A549 treated with AZD9567 at 1 μM for 4 hours (cell line): ENCODE data around the gene SERPINB10. TPM values are rescaled to one million over a fixed set of nuclear protein-coding genes. Genes with fewer than 3 reads are reported as not detected.

Source experiments
- total RNA-seq: library from RNA; stranded (reverse); fragments of 200-300 nt; extraction: Qiagen RNA extraction; gene quantifications from 5 replicates; pipeline ENCODE4 v1.2.3, GENCODE V29; 2022; ENCODE audit not compliant: insufficient read depth

SERPINB10 gene, protein sequence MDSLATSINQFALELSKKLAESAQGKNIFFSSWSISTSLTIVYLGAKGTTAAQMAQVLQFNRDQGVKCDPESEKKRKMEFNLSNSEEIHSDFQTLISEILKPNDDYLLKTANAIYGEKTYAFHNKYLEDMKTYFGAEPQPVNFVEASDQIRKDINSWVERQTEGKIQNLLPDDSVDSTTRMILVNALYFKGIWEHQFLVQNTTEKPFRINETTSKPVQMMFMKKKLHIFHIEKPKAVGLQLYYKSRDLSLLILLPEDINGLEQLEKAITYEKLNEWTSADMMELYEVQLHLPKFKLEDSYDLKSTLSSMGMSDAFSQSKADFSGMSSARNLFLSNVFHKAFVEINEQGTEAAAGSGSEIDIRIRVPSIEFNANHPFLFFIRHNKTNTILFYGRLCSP
- total RNA-seq, result not detected in 5 replicates

GRCh38 chr18:63907664-63908063 lies at the start of gene SERPINB10:
Gene SERPINB10, plus strand, starts transcription at chr18:63907958. Its CDS starts 7,553 bp downstream, at chr18:63915511.

DNA sequence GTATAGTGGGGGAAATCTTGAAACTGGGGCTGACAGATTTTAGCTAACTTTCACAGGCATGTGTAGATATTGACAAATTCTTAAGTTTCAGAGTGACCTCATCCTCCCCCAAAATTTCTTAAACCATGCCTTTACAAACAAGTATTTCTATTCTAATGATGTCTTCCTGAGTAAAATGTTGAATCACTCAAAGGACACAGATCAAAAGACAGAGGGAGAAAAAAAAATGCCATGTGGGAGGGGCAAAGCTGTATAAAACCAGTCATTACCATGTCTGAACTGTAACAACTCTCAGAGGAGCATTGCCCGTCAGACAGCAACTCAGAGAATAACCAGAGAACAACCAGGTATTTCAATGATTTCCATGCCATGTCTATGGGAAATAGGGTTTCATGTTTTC lies 20.3 kb upstream of the SERPINB10 start, which contains the start of gene SERPINB2:
Gene SERPINB2, plus strand, starts transcription at position 282 of the 400 bp plus-strand sequence. CDS start 3,740 bp downstream, outside the sequence.

DNA sequence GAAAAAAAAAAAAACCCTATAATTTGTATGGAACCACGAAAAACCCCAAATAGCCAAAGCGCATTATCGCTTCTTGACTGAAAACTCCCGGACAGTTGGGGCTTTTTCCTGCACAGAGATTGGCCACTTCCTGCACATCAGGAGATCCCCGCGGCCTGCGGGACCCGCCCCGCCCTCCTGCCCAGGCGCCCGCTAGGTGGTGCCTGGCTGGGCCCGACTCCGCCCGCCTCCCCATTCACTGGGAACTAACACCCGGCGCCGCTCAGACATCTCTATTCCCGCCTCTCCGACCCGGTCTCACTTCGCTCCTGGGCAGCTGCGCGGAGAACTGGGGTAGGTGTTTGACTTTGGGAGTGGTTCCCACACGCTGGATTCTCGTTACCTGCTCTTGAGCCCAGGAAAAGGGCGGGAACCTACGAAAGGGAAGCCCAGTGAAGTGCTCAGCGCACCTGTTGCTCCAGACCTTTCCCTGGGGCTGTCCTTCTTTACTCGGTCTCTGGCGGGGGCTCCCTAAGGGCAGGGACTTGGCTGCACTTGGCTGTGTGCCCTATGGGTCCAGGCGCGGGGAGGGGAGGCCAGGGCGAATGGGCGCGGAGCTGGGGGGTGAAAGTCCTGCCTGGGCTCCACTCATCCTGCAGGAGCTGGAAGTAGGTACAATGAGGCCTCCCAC lies 41.4 kb downstream of the SERPINB10 start, which contains the start of gene HMSD:
Gene HMSD, plus strand, starts transcription at position 234 of the 670 bp plus-strand sequence. CDS start 4,155 bp downstream, outside the sequence.

DNA sequence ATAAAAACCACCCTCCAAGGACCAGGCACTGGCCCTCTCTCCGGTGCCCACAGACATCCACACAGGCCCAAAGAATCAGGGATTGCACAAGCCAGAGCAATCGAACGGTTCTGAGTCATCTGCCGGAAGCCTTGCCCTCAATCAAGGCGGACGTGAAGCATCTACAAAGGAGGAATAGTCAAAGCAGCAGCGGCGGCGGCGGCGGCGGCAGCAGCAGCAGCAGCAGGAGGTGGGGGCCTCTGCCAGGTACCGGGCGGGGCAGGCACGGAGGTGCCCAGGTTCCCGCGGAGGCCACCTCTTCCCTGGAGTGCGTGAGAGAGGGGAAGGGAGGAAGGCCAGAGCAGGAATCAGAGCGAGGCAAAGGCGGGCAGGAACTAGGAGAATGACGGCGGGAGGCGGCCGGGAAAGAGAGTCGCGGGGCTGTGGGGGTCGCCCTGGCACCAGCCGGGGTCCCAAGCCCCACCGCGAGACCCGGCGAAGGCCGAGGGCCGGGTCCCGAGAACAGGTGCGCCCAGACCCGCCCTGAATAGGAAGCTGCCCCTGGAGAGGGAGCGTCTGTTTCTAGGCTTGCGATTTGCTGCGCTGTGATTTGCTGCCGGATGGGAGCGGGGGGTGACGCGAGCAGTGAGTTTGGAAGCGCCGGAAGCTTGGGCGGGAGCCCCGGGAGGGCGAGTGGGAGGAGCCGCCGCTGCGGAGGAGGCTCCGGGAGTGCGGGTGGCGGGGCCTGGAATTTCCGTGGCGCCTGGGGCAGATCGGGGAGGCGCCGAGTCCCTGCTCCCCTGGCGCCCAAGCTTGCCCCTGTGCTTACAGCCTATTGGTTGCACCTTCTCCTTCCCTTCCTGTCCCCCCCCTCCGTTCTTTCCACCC lies 62.4 kb downstream of the SERPINB10 start, which contains the start of gene SERPINB8:
Gene SERPINB8, plus strand, starts transcription at position 140 of the 867 bp plus-strand sequence. CDS start 8,228 bp downstream, outside the sequence.

Other genes with a start within 250 kb of the SERPINB10 start
- gene SERPINB3, start 246.1 kb upstream of the SERPINB10 start, total RNA-seq, result 0.07 to 1.1 TPM (median 0.09 TPM) in 4 of 5 replicates, not detected in the other
- gene SERPINB11, start 205.0 kb upstream of the SERPINB10 start, total RNA-seq, result 0.10 to 0.14 TPM in 2 of 5 replicates, not detected in the others
- 1.8 to 3.1 TPM (median 1.9 TPM) in 5 replicates for gene SERPINB7, start 132.5 kb upstream of the SERPINB10 start, total RNA-seq
- 0.06 to 0.07 TPM in 2 of 5 replicates, not detected in the others for gene SERPINB2, start 20.3 kb upstream of the SERPINB10 start, total RNA-seq
- 0.18 to 0.55 TPM (median 0.50 TPM) in 3 of 5 replicates, not detected in the others for gene HMSD, start 41.3 kb downstream of the SERPINB10 start, total RNA-seq
- 8.2 to 10.9 TPM (median 9.9 TPM) in 5 replicates for gene SERPINB8, start 62.1 kb downstream of the SERPINB10 start, total RNA-seq
- not detected in 5 replicates for gene LINC00305, start 241.1 kb downstream of the SERPINB10 start, total RNA-seq